DMS 273 treated with DMSO at 0.1 percent for 48 hours (cell line): Measurements from ENCODE around the gene SLC29A2.

Source experiments
- DNase-seq: peaks from one replicate; lab custom pipeline; 2025; lab: John Stamatoyannopoulos, UW

SLC29A2 gene

DNA sequence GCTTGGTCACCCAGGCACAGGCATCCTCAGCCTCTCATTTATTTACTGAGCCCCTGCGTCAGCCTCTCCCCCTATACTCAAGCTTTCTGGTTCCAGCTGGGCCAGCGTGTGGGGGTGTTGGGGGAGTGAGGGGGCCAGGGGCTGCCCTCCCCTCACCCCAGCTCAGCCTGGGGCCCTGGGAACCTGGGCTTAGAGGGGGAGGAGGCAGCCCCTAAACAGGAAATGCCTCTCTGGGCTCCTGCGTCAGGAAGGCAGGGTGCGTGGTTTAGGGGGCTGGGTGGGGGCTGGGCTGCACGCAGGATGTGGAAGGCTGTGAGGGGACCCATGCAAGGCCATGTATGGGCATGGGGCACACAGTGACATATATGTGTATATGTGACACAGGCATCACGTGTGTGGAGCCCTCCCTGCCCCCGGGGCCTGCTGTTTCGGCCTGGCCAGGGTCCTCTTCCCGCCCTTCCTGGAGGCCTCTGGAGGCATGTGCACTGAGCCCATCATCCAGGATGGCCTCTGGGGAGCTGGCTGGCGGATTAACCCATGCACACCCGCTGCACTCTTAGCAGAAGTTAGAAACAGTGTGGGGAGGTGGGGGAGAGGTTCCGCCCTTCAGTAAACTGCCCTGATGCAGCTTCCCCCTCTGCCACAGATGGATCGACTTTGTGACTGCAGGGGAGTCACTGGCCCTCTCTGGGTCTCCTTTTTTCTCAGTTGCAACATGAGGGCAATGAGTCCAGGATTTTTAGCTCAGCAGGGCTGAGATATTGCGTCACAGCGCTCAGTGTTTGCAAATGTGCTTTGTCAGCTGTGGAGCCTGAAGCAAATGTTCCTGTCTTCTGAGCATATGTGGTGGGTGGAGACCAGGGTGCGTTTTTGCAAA, 53.6 kb downstream of the SLC29A2 start:
- no peak for DNase-seq

DNA sequence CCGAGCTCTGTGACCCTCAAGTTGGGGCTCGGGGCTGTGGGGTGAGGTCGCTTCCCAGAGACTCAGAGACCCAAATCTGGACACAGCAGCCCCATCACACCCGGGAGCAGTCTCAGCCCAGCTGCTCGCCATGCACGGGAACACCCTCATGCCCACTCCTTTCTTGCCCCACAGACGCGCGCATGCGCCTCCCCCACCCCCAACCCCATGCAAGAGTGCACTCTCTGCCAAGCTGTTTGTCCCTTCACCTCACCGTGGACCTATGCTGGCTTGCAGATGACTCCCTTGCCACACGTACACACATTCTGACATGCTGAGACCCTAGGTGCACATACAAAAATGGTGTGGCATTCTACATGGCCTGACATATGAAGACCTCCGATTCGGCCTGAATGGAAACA, 54.2 kb downstream of the SLC29A2 start:
- no peak for DNase-seq

DNA sequence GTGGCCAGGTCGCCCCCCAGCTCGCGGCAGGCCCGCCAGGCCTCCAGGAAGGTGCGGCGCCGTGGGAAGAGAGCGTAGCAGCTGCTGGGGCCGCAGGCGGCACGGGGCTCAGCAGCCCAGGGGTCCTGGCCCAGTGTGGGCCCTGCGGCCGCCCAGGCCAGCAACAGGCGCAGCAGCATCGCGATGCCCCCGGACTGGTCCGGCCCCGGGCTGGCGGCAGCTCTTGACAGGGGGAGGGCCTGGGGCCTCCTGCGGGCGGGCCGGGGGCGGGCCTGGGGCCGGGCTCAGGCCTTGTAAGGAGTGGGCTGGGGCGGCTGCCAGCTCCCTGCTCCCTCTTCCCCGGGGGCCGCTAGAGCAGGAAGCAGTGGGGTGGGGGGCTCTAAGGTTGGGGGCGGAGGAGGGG, 54.7 kb downstream of the SLC29A2 start, which contains the start of gene CD248:
CD248 (minus strand) TSS at position 196 of the 403 bp plus-strand sequence; CDS start at position 179, 17 bp downstream.
- DNase-seq: no peak

DNA sequence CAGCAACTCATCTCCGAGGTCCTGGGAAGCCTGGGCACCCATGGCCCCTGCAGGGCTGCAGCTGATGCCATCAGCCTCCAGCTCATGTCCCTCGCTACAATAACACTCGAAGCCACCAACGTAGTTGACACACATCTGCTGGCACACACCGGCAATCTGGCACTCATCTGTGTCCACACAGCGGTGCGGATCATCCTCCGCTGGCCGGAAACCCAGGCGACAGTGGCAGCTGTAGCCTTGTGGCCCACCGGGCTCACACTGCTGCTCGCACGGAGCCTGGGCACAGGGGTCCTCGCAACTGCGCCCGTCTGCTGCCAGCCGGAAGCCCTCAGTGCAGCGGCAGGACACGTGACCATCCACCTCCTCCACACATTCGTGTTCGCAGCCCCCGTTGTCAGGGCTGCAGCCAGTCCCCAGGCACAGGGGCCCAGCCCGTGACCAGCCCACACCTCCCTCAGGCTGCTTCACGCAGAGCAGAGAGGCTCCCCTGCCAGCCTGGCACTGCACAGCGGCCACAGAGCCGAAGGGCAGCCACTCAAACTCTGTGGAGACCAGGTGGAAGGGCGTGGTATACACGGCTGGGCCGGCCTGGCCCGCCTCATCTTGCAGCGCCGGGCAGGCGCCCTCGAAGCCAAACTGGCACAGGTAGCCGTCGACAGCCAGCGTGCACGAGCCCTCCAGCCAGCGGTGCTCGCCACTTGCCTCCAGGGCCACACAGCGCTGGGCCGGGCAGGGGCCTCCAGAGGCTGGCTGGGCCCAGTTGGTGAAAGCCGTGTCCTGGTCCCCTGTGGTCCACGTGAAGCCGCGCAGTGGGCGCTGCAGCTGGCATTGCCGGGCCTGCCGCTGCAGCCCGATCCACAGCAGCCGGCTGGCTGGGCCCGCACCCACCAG, 55.4 kb downstream of the SLC29A2 start:
- DNase-seq: no peak

DNA sequence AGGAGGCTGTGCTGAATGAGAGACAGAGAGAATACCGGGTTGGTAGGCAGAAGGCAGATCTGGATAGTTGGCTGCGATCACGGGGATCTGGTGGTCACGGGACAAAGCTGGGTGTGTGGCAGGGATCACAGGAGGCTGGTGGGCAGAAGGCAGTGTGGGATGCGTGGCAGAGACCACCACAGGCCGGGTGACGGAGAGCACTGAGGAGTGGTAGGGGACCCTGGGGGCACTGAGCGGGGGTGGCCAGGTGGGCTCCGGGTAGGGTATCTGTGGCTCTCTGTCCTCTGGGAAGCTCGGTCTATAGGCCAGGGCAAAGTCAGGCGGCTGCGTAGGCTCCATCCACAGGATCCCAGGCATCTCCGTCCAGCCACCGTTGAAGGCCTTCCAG, 56.1 kb downstream of the SLC29A2 start:
- no peak for DNase-seq

DNA sequence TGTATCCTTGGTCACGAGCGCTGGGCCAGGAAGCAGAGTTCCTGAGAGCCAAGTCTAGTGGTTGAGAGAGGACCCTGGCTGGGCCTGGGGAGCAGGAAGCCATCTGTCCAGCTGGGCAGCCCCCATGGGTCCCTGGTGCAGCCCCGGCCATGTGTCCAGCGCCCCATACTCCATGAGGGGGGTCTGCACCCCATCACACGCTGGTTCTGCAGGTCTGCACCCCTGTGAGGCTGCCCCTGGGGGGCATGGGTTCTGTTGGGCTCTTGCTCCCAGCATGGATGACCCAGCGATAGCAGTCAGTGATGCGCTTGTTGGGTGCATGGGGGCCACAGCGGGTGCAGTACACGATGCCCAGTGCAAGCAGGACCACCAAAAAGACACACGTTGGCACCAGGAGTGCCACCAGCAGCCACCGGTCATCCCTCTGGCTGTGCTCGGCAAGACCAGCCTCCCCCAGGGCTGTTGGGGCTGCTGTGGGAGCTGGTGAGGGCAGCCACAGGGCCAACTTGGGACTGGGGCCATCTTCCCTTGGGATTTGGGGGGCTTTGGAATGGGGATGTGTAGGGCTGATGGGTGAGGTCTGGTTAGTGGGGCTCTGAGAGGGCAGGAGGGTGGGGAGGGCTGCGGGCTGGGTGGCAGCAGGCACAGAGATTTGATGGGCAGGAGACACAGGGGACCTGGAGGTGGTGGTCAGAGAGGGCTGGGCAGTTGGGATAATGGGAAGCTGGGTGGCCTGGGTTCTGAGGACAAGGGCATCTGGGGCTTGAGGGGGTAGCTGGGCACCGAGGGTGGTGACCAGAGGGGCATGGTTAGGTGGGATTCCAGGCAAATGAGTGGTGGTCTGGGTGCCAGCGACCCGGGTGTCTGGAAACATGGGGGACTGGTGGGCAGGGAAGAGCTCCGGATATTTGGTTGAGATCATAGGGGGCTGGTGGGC, 56.7 kb downstream of the SLC29A2 start:
- DNase-seq: no peak

DNA sequence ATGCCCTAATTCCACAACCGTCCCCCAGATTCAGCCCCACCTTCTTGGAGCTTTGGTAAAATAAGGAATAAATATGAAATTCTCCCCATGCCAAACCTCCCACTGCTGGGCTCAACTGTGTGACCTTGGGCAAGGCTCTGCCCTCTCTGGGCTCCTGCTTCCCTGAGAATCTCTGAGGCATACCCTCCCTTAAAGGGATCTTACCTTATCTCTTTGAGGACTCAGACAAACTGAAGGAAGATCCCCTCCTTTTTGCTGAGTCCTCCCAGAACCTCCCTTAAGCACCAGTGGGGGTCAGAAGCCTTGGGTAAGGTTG, 57.4 kb downstream of the SLC29A2 start:
- DNase-seq: no peak

DNA sequence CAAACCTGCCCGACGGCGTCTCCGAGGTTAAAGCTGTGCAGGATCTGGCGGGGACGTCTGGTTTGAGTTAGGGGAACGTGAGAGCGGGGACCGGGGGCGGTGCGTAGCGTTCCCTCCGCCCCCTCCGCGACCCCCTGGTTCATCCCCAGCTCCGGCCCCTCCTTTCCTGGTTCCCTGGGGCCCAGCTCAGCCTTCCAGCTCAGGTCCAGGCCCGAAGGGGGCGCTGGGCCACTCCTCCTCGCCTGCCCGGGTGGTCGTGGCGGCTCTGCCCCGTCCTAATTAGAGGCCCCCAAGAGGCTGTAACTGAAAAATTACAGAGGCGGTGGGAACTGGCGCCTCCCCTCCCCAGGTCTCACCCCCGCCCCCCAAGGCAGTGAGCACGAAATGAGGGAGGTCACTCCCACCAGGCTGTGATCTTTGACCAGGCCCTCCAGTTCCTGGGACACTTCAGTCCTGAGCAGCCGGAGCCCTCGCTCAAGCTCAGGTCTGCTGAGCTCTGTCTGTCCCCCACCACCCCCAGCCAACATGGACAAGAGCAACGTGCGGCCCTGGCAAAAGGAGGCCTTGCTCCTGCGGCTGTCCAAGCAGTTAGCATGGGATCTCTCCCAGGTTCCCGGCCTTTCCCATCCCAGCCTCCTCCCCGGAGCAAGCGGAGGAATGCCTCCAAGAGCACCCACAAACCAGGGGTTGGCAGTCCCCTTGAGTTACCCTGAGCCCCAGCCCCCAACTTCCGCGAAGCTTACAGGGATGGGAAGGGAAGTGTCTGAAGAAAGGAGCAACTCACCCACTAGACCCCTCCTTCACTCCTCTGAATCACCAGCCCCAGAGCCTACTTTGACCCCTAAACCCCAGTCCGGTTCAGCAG, 58.0 kb downstream of the SLC29A2 start:
- DNase-seq: no peak

DNA sequence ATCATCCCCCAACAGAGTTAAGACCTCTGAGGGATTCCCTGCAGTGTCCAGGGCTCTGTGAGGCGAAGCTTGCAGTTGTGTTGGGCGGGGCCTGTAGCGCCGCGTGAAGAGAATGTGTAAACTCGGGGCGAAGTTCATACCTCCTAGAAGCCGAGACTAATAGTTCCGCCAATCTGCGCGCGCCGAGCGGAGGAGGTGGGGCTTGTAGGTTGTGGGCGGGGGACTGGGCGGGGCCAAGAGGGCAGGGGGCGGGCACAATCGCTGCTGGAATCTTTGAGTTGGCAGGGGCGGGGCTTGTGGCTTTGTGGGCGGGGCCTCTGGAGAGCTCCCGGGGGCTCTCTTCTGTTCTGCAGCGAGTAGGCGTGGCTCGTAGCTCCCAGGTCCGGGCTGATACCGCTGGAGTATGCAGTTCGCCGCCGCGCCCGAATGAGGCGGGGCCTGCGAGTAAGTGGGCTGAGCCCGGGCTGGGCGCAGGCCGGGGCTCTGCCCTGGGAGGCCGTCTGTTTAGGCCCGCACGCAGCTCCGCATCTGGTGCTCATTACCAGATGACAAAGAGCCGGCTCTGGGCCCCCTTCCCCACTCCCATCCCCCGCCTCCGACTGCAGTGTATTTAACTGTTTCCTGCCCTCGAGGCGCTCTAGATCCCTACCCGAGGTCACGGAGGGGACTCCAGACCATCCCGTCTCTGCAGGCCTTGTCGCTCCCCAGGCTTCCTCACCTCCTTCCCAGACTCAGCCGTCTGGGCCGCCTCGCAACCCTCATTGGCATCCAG, 58.8 kb downstream of the SLC29A2 start:
- peak; percentile 92 for DNase-seq
